GM13976 (cell line): ENCODE data around the gene POLE.

ENCODE experiments used
- DNase-seq: peaks from one replicate; pipeline ENCODE4 v3.0.0; 2012; ENCODE audit warnings: low spot score
- in situ Hi-C: fragments of 300-500 bp; cut with MboI; formaldehyde crosslinking; loops from one replicate; pipeline ENCODE4 v1.12.0; 2022; ENCODE audit warnings: low sequenced_read_pairs, mixed read lengths, inconsistent platforms; ENCODE audit not compliant: unreplicated experiment
- TF ChIP-seq, protein P1 (sequence below): IDR thresholded peaks from 2 replicates; pipeline ENCODE4 v1.5.1; 2012; ENCODE audit warnings: borderline replicate concordance, mild to moderate bottlenecking; ENCODE audit not compliant: insufficient read depth; ENCODE audit errors: extremely low read depth, missing control alignments, control extremely low read depth

The POLE gene, protein sequence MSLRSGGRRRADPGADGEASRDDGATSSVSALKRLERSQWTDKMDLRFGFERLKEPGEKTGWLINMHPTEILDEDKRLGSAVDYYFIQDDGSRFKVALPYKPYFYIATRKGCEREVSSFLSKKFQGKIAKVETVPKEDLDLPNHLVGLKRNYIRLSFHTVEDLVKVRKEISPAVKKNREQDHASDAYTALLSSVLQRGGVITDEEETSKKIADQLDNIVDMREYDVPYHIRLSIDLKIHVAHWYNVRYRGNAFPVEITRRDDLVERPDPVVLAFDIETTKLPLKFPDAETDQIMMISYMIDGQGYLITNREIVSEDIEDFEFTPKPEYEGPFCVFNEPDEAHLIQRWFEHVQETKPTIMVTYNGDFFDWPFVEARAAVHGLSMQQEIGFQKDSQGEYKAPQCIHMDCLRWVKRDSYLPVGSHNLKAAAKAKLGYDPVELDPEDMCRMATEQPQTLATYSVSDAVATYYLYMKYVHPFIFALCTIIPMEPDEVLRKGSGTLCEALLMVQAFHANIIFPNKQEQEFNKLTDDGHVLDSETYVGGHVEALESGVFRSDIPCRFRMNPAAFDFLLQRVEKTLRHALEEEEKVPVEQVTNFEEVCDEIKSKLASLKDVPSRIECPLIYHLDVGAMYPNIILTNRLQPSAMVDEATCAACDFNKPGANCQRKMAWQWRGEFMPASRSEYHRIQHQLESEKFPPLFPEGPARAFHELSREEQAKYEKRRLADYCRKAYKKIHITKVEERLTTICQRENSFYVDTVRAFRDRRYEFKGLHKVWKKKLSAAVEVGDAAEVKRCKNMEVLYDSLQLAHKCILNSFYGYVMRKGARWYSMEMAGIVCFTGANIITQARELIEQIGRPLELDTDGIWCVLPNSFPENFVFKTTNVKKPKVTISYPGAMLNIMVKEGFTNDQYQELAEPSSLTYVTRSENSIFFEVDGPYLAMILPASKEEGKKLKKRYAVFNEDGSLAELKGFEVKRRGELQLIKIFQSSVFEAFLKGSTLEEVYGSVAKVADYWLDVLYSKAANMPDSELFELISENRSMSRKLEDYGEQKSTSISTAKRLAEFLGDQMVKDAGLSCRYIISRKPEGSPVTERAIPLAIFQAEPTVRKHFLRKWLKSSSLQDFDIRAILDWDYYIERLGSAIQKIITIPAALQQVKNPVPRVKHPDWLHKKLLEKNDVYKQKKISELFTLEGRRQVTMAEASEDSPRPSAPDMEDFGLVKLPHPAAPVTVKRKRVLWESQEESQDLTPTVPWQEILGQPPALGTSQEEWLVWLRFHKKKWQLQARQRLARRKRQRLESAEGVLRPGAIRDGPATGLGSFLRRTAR (N-terminal part only)

DNA sequence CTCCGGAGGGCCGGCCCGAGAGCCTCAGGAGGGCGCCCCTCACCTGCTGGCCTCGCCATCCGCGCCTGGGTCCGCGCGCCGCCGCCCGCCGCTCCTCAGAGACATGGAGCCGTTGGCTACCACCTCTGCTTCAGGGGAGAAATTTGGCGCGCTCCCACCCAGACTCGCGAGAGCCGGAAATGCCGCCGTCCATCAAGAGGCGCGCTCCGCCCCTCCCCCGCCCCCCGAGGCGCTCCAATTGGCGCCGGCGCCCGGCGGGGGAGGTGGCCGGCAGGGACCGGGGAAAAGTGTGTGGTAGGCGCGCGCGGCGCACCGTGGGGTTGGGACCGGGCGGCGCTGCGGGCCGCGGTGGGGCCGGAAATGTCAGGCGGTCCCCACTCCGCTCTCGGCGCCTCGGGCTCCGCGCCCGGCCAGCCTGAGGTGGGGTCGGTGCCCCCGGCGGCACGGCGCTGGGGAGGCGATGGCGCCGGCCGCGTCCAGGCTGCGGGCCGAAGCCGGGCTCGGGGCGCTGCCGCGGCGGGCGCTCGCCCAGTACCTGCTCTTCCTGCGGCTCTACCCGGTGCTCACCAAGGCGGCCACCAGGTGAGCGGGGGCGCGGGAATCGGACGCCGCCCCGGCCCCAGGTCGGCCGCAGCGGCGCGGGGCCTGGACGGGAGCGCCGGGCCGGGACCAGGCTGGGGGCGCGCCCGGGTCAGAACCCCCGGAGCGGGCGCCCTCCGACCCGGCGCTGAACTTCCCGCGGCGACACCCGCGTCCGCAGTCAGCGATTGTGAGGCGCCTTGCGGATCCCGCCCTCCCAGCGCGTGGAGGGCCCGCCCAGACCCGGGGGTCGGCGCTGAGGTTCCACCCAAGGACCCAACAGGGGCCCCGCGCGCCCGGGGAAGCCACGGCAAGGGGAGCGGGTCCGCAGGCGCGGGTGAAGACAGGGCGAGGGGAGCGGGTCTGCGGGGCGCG lies at the start of gene POLE, which contains the start of gene PXMP2:
POLE (minus strand) TSS at position 132 of the 954 bp plus-strand sequence; CDS start at position 105, 27 bp downstream.
PXMP2 (plus strand) TSS at position 377 of the 954 bp plus-strand sequence; CDS start at position 461, 84 bp downstream.
- TF ChIP-seq, protein P1, sequence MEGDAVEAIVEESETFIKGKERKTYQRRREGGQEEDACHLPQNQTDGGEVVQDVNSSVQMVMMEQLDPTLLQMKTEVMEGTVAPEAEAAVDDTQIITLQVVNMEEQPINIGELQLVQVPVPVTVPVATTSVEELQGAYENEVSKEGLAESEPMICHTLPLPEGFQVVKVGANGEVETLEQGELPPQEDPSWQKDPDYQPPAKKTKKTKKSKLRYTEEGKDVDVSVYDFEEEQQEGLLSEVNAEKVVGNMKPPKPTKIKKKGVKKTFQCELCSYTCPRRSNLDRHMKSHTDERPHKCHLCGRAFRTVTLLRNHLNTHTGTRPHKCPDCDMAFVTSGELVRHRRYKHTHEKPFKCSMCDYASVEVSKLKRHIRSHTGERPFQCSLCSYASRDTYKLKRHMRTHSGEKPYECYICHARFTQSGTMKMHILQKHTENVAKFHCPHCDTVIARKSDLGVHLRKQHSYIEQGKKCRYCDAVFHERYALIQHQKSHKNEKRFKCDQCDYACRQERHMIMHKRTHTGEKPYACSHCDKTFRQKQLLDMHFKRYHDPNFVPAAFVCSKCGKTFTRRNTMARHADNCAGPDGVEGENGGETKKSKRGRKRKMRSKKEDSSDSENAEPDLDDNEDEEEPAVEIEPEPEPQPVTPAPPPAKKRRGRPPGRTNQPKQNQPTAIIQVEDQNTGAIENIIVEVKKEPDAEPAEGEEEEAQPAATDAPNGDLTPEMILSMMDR, result no peak
- peak; percentile 99 for DNase-seq
- in situ Hi-C loops, result no loop called here

DNA sequence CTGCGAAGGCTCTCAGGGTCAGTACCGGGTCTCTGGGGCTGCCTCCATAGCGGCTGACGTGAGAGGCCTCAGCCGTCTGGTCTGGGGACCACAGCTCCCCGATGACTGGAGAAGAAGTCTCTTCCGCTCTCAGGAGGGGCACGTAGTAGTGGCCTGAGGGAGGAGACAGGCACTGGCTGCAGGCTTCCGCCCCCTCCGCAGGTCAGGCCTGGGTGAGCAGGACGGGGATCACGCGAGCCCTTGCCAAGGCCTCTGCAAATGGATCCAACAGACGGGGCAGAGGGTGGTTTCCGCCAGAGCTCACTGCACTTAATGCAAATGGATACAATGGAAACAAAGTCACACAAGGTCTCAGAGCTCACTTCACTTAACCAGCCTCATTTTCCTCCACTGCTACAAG lies 49.8 kb upstream of the POLE start:
- in situ Hi-C loops, result no loop called here
- no peak for DNase-seq
- TF ChIP-seq, protein P1, result no peak

- in situ Hi-C loops, result no loop called here
- TF ChIP-seq, protein P1, result no peak
- DNase-seq, result no peak
These were observed 49.2 kb upstream of the POLE start for GRCh38 chr12:132736378-132736777.

DNA sequence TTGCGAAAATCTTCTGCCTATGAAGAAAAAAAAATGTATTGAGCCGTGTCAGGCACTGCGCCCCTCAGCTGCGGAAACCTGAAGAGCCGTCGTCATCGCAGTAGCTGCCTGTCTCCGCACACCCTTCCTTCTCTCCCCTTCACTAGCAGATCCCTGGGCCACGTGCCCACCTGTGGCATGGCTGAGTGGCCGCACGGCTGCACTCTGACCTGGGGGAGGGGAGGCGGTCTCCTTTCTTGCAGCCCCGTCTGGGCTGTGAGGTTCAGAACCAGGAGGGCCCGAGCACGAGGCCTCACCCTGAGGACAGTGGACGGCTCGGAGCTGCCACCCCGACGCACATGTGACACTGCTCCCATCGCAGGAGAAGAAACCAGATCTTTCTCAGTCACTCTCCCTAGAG lies 48.4 kb upstream of the POLE start:
- in situ Hi-C loops, result no loop called here

GRCh38 chr12:132734206-132734605 lies 47.1 kb upstream of the POLE start:
- in situ Hi-C loops, result no loop called here
- TF ChIP-seq, protein P1, result no peak
- DNase-seq, result no peak

More for the DNA sequence above, 48.4 kb upstream of the POLE start:
- no peak for DNase-seq
- TF ChIP-seq, protein P1, result no peak
